Retinal pigment epithelial cell (primary cell): Measurements from ENCODE around the gene BASP1.
A peak's percentile ranks its signal among the peaks of the same experiment; 100 is the strongest.
"Not testable (repeated sequence)": the region's sequence is repeated elsewhere in the genome, so short reads cannot be mapped to it uniquely, and the experiment has no call there.

Experiments used
- DNase-seq: peaks from one replicate; pipeline ENCODE4 v3.0.0-alpha.2; 2010; ENCODE audit warnings: low read depth
- H3K4me3 ChIP-seq: 2 replicates; pipeline ENCODE4 v1.5.1; 2011; ENCODE audit warnings: mild to moderate bottlenecking, low read length, control low read depth, moderate library complexity
- CTCF ChIP-seq: conservative IDR thresholded peaks from 2 replicates; pipeline ENCODE4 v1.5.1; 2011; ENCODE audit warnings: low read depth, low read length, control low read depth, inconsistent platforms

BASP1 gene

GRCh38 chr5:17190799-17191391 is 26.5 kb upstream of the BASP1 start:
- DNase-seq, result peak; percentile 85
- TF ChIP-seq CTCF, result no peak
- H3K4me3 ChIP-seq, result no peak overlapping the region

GRCh38 chr5:17191574-17191973 is 25.9 kb upstream of the BASP1 start:
- not testable (repeated sequence) for DNase-seq, H3K4me3 ChIP-seq

- DNase-seq, result no peak
- TF ChIP-seq CTCF, result no peak
- no peak overlapping the region for H3K4me3 ChIP-seq
Observed at GRCh38 chr5:17192191-17192590, 25.2 kb upstream of the BASP1 start.

GRCh38 chr5:17196024-17196423 is 21.4 kb upstream of the BASP1 start:
- DNase-seq, result no peak
- no peak for TF ChIP-seq CTCF
- no peak overlapping the region for H3K4me3 ChIP-seq

GRCh38 chr5:17196697-17197096 is 20.7 kb upstream of the BASP1 start:
- H3K4me3 ChIP-seq, result no peak overlapping the region
- no peak for DNase-seq
- TF ChIP-seq CTCF, result no peak

GRCh38 chr5:17203329-17204132 is 13.9 kb upstream of the BASP1 start:
- DNase-seq, result no peak
- H3K4me3 ChIP-seq, result no peak overlapping the region
- TF ChIP-seq CTCF, result peak; percentile 68

- no peak for TF ChIP-seq CTCF
Observed at GRCh38 chr5:17204133-17204489, 13.3 kb upstream of the BASP1 start.

More at GRCh38 chr5:17204133-17204489, 13.3 kb upstream of the BASP1 start:
- DNase-seq, result no peak
- H3K4me3 ChIP-seq, result no peak overlapping the region
